Activated CD8-positive, alpha-beta T cell treated with anti-CD3 and anti-CD28 coated beads for 36 hours (primary cell): ENCODE results near the gene PARVA. TPM values are rescaled to one million over a fixed set of nuclear protein-coding genes. Genes with fewer than 3 reads are reported as not detected.

Experiments used
- ATAC-seq: fragments of 200-7000 bp; cut with Tn5 transposase; one replicate; pipeline ENCODE4 v1.10.0; 2021; ENCODE audit warnings: mild to moderate bottlenecking, moderate library complexity
- CTCF ChIA-PET: fragments of 350-600 bp; sonication (Branson Sonifier 250); formaldehyde crosslinking; loops from one replicate; lab custom pipeline; 2021; ENCODE audit warnings: antibody characterized with exemption; lab: Charles Lee
- POLR2A ChIA-PET: fragments of 350-600 bp; sonication (Branson Sonifier 250); formaldehyde crosslinking; loops from one replicate; lab custom pipeline; 2021; ENCODE audit warnings: antibody characterized with exemption; lab: Charles Lee
- DNase-seq: peaks from one replicate; pipeline ENCODE4 v3.0.0-alpha.2; 2020
- H3K27ac Mint-ChIP-seq: one replicate; pipeline ENCODE4 v1.8.0; 2021; ENCODE audit warnings: mild to moderate bottlenecking, mixed read lengths
- H3K27me3 Mint-ChIP-seq: one replicate; pipeline ENCODE4 v1.8.0; 2021; ENCODE audit warnings: mixed read lengths
- H3K36me3 Mint-ChIP-seq: one replicate; pipeline ENCODE4 v1.8.0; 2021; ENCODE audit warnings: low read depth, mixed read lengths
- H3K4me1 Mint-ChIP-seq: one replicate; pipeline ENCODE4 v1.8.0; 2021; ENCODE audit warnings: low read depth, mixed read lengths
- H3K4me3 Mint-ChIP-seq: one replicate; pipeline ENCODE4 v1.8.0; 2021; ENCODE audit warnings: mild to moderate bottlenecking, moderate library complexity, mixed read lengths
- H3K9me3 Mint-ChIP-seq: one replicate; pipeline ENCODE4 v1.8.0; 2021; ENCODE audit warnings: mixed read lengths
- intact Hi-C: fragments of 100-400 bp; cut with micrococcal nuclease; formaldehyde crosslinking; loops from one replicate; pipeline ENCODE4 v1.10.0; 2022
- total RNA-seq, 2 experiments: library from RNA; stranded (reverse); gene quantifications; one replicate each; pipeline ENCODE4 v1.2.3, GENCODE V29; 2021
- TF ChIP-seq, protein P1 (sequence below): fragments of 200-600 bp; IDR thresholded peaks from one replicate; pipeline ENCODE4 v1.8.0; 2022; ENCODE audit warnings: antibody characterized with exemption, mild to moderate bottlenecking

PARVA gene
- total RNA-seq, 2 experiments from 2014 or later: not detected

DNA sequence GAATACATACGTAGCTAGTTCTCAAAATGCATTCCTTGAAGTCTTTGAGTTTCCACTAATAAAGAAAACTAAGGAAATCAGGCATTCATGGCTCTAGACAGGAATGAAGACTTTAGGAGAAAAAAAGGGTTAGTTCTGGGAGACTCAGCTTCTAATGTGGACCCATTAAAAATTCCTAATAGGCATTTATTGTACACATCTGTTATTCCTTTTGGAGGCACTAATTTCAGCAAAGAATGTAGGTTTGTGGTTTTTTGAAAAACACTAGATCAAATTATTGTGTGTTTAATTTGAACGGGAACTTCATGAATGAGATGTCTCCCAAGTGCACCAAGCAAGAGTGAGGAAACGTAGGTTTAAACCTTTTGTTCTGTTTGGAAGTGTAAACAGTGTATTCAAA lies 42.7 kb downstream of the PARVA start:
- Mint-ChIP-seq H3K36me3 (no peaks in the 10 kb centered on the region), H3K27ac (no peak overlapping the region), H3K9me3 (no peaks in the 10 kb centered on the region), H3K4me1 (no peaks in the 10 kb centered on the region), H3K27me3 (no peaks in the 10 kb centered on the region), H3K4me3 (no peak overlapping the region)
- CTCF ChIA-PET: interaction anchor here (1.1 to 1.6 kb wide), 3 partner anchors 9 to 33 kb away, joined by 3 to 5 read pairs (median 4); no protein-coding TSS in a partner anchor
- intact Hi-C loops: no loop called here
- ATAC-seq (no peak), DNase-seq (no peak)
- POLR2A ChIA-PET: no interaction called here
- TF ChIP-seq, protein P1, sequence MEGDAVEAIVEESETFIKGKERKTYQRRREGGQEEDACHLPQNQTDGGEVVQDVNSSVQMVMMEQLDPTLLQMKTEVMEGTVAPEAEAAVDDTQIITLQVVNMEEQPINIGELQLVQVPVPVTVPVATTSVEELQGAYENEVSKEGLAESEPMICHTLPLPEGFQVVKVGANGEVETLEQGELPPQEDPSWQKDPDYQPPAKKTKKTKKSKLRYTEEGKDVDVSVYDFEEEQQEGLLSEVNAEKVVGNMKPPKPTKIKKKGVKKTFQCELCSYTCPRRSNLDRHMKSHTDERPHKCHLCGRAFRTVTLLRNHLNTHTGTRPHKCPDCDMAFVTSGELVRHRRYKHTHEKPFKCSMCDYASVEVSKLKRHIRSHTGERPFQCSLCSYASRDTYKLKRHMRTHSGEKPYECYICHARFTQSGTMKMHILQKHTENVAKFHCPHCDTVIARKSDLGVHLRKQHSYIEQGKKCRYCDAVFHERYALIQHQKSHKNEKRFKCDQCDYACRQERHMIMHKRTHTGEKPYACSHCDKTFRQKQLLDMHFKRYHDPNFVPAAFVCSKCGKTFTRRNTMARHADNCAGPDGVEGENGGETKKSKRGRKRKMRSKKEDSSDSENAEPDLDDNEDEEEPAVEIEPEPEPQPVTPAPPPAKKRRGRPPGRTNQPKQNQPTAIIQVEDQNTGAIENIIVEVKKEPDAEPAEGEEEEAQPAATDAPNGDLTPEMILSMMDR: no peak

DNA sequence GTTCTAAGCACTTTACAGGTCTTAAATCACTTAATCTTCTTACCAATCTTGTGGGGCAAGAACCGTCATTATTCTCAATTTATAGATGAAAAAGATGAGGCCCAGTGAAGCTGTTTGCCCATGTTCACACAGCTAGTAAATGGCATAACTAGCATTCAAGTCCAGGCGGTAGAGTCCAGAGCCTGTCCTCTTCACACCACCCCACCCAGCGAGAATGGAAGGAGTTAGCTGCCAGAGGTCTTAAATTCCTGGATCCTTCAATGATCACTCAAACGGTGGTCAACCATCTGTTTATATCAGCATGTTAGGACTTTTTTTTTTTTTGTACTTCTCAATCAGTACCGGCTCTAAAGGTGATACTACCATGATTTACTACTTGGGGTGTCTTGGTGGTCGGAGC lies 43.3 kb downstream of the PARVA start:
- no peak for ATAC-seq
- POLR2A ChIA-PET: interaction anchor here (0.6 kb wide), 1 partner anchor 13 kb away, joined by 3 read pairs; no protein-coding TSS in a partner anchor
- Mint-ChIP-seq H3K9me3 (no peaks in the 10 kb centered on the region), H3K27ac (no peak overlapping the region), H3K4me1 (no peaks in the 10 kb centered on the region), H3K36me3 (no peaks in the 10 kb centered on the region), H3K27me3 (peaks cover 3% of the 10 kb centered on the region), H3K4me3 (no peak overlapping the region)
- TF ChIP-seq, protein P1: no peak
- CTCF ChIA-PET: interaction anchor here (0.7 to 1.6 kb wide), 3 partner anchors 9 to 89 kb away, joined by 4 to 5 read pairs (median 5); no protein-coding TSS in a partner anchor
- intact Hi-C loops: no loop called here
- DNase-seq: no peak

DNA sequence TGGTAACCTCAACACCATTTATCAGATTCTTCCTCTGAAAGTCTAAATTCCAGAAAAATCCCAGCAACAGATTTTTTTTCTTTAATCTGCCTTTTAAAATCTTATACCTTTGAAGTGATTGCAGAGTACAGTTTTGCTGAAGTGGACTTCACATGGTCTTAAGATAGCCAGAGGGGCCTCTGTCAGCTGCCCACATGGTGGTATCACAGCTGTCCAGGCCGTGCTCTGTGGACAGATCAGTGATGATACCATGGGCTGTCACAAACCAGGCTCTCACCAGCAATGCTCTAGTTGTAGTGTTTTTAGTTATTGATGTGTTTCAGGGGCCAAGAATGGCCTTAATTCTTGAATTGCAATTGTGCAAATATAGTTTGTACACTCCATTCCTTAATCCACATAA lies 44.0 kb downstream of the PARVA start:
- Mint-ChIP-seq H3K36me3 (no peaks in the 10 kb centered on the region), H3K27ac (no peak overlapping the region), H3K4me1 (no peaks in the 10 kb centered on the region), H3K9me3 (no peaks in the 10 kb centered on the region), H3K27me3 (peaks cover 3% of the 10 kb centered on the region), H3K4me3 (no peak overlapping the region)
- DNase-seq (no peak), ATAC-seq (no peak)
- CTCF ChIA-PET: interaction anchor here (1.6 kb wide), 1 partner anchor 10 kb away, joined by 5 read pairs; no protein-coding TSS in a partner anchor
- intact Hi-C loops: no loop called here
- TF ChIP-seq, protein P1: no peak
- POLR2A ChIA-PET: no interaction called here

DNA sequence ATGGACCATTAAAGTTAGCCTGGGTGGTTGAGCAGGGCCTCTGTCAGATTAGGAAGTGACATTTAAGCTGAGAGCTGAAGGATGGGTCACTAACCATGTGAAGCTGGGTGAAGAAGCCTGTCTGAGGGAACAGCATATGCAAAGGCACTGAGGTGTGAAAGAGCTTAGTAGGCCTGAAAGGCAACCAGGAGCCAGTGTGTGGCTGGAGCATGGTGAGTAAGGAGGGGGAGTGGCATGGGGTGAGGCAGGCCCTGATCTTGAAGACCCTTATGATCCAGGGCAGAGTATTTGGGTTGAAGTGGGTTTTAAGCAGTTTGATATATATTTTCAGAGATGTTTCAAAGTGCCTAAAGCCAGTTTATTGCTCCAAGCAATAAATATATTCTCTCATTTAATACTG lies 48.8 kb downstream of the PARVA start:
- POLR2A ChIA-PET: no interaction called here
- H3K9me3 Mint-ChIP-seq: no peaks in the 10 kb centered on the region

DNA sequence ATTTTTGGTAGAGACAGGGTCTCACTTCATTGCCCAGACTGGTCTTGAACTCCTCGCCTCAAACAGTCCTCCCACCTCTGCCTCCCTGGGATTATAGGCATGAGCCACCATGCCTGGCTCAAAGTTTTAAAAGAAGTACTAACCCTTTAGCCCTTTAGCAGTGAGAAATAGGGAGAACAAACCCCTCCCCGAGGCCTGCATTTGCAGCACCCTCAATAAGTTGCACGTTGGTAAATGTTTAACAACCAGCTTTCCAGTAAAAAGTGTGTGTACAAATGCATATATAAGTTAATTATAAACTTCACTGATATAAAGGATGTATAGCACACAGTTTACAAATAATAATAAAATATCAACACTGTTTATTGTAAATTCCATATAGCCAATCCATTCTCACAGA lies 51.8 kb downstream of the PARVA start:
- intact Hi-C loops: no loop called here
- DNase-seq (no peak), ATAC-seq (no peak)
- Mint-ChIP-seq H3K27ac (no peak overlapping the region), H3K9me3 (no peaks in the 10 kb centered on the region), H3K36me3 (no peaks in the 10 kb centered on the region), H3K4me3 (no peak overlapping the region), H3K4me1 (no peaks in the 10 kb centered on the region), H3K27me3 (peaks cover 3% of the 10 kb centered on the region)
- ChIA-PET POLR2A (interaction anchor here (1.0 kb wide), 1 partner anchor 45 kb away, joined by 3 read pairs; no protein-coding TSS in a partner anchor), CTCF (interaction anchor here (1.9 kb wide), 1 partner anchor 9 kb away, joined by 4 read pairs; no protein-coding TSS in a partner anchor)
- TF ChIP-seq, protein P1: no peak

More for the DNA sequence above, 48.8 kb downstream of the PARVA start:
- CTCF ChIA-PET: interaction anchor here (1.3 kb wide), 1 partner anchor 94 kb away, joined by 3 read pairs; no protein-coding TSS in a partner anchor
- DNase-seq: no peak
- no peak overlapping the region for H3K4me3 Mint-ChIP-seq
- TF ChIP-seq, protein P1: no peak
- intact Hi-C loops: no loop called here
- H3K27ac Mint-ChIP-seq: no peak overlapping the region
- ATAC-seq: no peak
- no peaks in the 10 kb centered on the region for H3K4me1 Mint-ChIP-seq
- H3K27me3 Mint-ChIP-seq: peaks cover 3% of the 10 kb centered on the region
- no peaks in the 10 kb centered on the region for H3K36me3 Mint-ChIP-seq
